GM10266 (cell line): Measurements from ENCODE around the gene AP3S1.
A peak's percentile ranks its signal among the peaks of the same experiment; 100 is the strongest.

Source experiments
- DNase-seq: peaks from one replicate; pipeline ENCODE4 v3.0.0; 2012; ENCODE audit errors: extremely low spot score
- TF ChIP-seq, protein P1 (sequence below): IDR thresholded peaks from 2 replicates; pipeline ENCODE4 v1.5.1; 2012; ENCODE audit warnings: mild to moderate bottlenecking, low read depth; ENCODE audit not compliant: control insufficient read depth, insufficient read depth; ENCODE audit errors: missing control alignments

AP3S1 gene

GRCh38 chr5:115842089-115842935 lies 577 bp downstream of the AP3S1 start:
- DNase-seq, result peak; percentile 38
- TF ChIP-seq, protein P1, sequence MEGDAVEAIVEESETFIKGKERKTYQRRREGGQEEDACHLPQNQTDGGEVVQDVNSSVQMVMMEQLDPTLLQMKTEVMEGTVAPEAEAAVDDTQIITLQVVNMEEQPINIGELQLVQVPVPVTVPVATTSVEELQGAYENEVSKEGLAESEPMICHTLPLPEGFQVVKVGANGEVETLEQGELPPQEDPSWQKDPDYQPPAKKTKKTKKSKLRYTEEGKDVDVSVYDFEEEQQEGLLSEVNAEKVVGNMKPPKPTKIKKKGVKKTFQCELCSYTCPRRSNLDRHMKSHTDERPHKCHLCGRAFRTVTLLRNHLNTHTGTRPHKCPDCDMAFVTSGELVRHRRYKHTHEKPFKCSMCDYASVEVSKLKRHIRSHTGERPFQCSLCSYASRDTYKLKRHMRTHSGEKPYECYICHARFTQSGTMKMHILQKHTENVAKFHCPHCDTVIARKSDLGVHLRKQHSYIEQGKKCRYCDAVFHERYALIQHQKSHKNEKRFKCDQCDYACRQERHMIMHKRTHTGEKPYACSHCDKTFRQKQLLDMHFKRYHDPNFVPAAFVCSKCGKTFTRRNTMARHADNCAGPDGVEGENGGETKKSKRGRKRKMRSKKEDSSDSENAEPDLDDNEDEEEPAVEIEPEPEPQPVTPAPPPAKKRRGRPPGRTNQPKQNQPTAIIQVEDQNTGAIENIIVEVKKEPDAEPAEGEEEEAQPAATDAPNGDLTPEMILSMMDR, result peak; percentile 27

GRCh38 chr5:115842952-115843351 lies 1.2 kb downstream of the AP3S1 start:
- DNase-seq, result no peak
- TF ChIP-seq, protein P1, result no peak

- TF ChIP-seq, protein P1, result no peak
Measured at GRCh38 chr5:115843444-115844130, 1.9 kb downstream of the AP3S1 start.

DNA sequence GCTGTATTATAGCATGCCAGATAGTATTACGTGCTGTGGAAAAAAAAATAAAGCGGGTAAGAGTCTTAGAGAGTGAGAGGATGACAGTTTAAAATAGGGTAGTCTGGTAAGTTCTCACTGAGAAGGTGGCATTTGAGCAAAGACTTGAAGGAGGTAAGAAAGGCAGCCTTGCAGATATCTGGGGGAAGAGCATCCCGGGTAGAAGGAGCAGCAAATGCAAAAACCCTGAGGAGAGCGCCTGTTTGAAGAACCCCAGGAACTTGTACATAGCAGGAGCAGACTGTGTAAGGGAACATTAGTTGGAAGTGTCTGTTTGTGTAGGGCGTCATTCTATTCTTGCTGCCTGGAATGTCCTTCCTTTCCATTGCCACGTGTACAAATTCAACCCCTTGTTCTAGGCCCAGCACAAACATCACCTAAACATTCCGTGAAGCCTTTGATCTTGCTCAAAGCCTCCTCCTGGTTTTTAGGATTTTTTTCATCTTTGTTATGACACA lies 2.6 kb downstream of the AP3S1 start:
- TF ChIP-seq, protein P1, result no peak
- DNase-seq, result no peak

More at GRCh38 chr5:115843444-115844130, 1.9 kb downstream of the AP3S1 start:
- no peak for DNase-seq

DNA sequence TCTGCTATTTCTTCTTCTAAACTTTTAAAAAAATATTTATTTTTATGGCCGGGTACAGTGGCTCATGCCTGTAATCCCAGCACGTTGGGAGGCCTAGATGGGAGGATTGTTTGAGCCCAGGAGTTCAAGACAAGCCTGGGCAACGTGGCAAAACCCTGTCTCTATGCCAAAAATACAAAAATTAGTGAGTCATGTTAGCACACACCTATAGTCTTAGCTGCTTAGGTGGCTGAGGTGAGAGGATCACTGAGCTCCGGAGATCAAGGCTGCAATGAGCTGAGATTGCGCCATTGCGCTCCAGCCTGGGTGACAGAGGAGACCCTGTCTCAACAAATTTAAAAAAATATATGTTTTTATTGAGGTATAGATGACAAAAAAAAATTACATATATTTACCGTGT lies 5.6 kb downstream of the AP3S1 start:
- TF ChIP-seq, protein P1, result no peak
- no peak for DNase-seq

DNA sequence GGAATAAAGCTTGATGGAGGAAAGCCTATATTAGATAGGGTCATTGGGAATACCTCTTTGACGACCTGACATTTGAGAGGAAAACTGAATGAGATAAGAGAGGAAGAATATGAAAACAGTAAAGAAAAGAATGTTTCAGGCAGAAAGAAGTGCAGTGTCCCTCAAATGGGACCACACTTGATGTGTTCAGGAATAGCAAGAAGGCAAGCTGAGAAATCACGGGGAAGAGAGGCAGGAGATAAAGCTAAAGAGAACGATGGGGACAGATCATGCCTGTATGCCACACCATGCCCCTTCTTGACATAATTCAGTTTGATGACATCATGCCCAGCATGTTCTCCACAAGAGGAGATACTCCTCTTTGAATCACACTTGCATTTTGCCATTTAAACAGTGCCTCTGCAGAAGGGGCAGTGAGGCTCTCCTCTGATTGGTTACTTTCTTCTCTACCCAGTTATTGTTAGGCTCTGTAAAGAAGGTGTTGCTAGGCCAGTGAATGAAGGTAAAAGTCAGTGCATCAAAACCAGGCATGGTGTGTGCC lies 7.6 kb downstream of the AP3S1 start:
- TF ChIP-seq, protein P1, result no peak

More for the DNA sequence above, 7.6 kb downstream of the AP3S1 start:
- DNase-seq, result no peak
